Measurements from ENCODE around the gene ZBTB48.
A peak's percentile ranks its signal among the peaks of the same experiment; 100 is the strongest.
"Not testable (repeated sequence)": the region's sequence is repeated elsewhere in the genome, so short reads cannot be mapped to it uniquely, and the experiment has no call there.

Gene ZBTB48

GRCh38 chr1:6579374-6580118 is at the start of gene ZBTB48:
ZBTB48 (plus strand) TSS chr1:6579994; CDS start chr1:6580610, 616 bp downstream.
- peak; percentile 98 for DNase-seq

- no peak for DNase-seq
Observed at GRCh38 chr1:6530504-6531160, 49.2 kb upstream of the ZBTB48 start.

- no peak for DNase-seq
Observed at GRCh38 chr1:6531996-6532395, 47.8 kb upstream of the ZBTB48 start.

GRCh38 chr1:6534248-6534822 is 45.5 kb upstream of the ZBTB48 start:
- no peak for DNase-seq

GRCh38 chr1:6535214-6535613 is 44.6 kb upstream of the ZBTB48 start:
- DNase-seq = no peak

GRCh38 chr1:6536291-6536690 is 43.5 kb upstream of the ZBTB48 start:
- no peak for DNase-seq

- no peak for DNase-seq
Observed at GRCh38 chr1:6538956-6539355, 40.8 kb upstream of the ZBTB48 start.

GRCh38 chr1:6544831-6545230 is 35.0 kb upstream of the ZBTB48 start:
- DNase-seq = no peak

- no peak for DNase-seq
Observed at GRCh38 chr1:6545276-6546112, 34.3 kb upstream of the ZBTB48 start.

- DNase-seq = no peak
Observed at GRCh38 chr1:6546326-6546725, 33.5 kb upstream of the ZBTB48 start.

- no peak for DNase-seq
Observed at GRCh38 chr1:6547301-6547700, 32.5 kb upstream of the ZBTB48 start.

GRCh38 chr1:6554031-6554906 is 25.5 kb upstream of the ZBTB48 start, which contains the start of gene NOL9:
NOL9 (minus strand) TSS chr1:6554513; CDS start chr1:6554502, 11 bp downstream.
- peak; percentile 97 for DNase-seq

GRCh38 chr1:6554907-6555778 is 24.7 kb upstream of the ZBTB48 start, which contains the start of gene TAS1R1:
TAS1R1 (plus strand) TSS chr1:6555307; CDS start chr1:6555374, 67 bp downstream.
- DNase-seq = no peak

GRCh38 chr1:6557597-6557996 is 22.2 kb upstream of the ZBTB48 start:
- no peak for DNase-seq

GRCh38 chr1:6559161-6559560 is 20.6 kb upstream of the ZBTB48 start:
- DNase-seq = not testable (repeated sequence)

- DNase-seq = no peak
Observed at GRCh38 chr1:6560267-6560666, 19.5 kb upstream of the ZBTB48 start.

- no peak for DNase-seq
Observed at GRCh38 chr1:6569033-6569432, 10.8 kb upstream of the ZBTB48 start.

GRCh38 chr1:6570100-6570499 is 9.7 kb upstream of the ZBTB48 start:
- DNase-seq = no peak

- no peak for DNase-seq
Observed at GRCh38 chr1:6570987-6571386, 8.8 kb upstream of the ZBTB48 start.

GRCh38 chr1:6572653-6573383 is 7.0 kb upstream of the ZBTB48 start:
- no peak for DNase-seq
